Kidney (tissue), 14 donors: ENCODE results near the gene ORAI1. TPM values are rescaled to one million over a fixed set of nuclear protein-coding genes. Genes with fewer than 3 reads are reported as not detected.
"Not testable (repeated sequence)": the region's sequence is repeated elsewhere in the genome, so short reads cannot be mapped to it uniquely, and the experiment has no call there.

ENCODE experiments used
- DNase-seq, 5 donors: peaks; one replicate each; pipeline ENCODE4 v3.0.0-alpha.2; 2013 to 2020
- FAIRE-seq: peaks from 2 replicates; lab custom pipeline; 2012; peaks lifted over from hg19 to GRCh38; lab: Jason Lieb, UNC
- H3K27ac ChIP-seq, 2 donors: one replicate each; pipeline ENCODE4 v1.7.0; 2013; ENCODE audit warnings: low read depth in 2 of 2, low read length in 2 of 2, inconsistent platforms in 1 of 2
- H3K27me3 ChIP-seq: one replicate; pipeline ENCODE4 v1.7.1; 2013; ENCODE audit warnings: low read length, inconsistent platforms; ENCODE audit not compliant: control insufficient read depth, insufficient read depth
- H3K36me3 ChIP-seq, 3 donors: one replicate each; pipeline versions ENCODE4 v1.7.0 to v1.7.1; 2013; ENCODE audit warnings: low read length in 3 of 3, control low read depth in 1 of 3, inconsistent platforms in 1 of 3; ENCODE audit not compliant: insufficient read depth in 3 of 3, control insufficient read depth in 2 of 3
- H3K4me1 ChIP-seq, 3 donors: one replicate each; pipeline versions ENCODE4 v1.7.0 to v1.7.1; 2013; ENCODE audit warnings: low read length in 3 of 3, inconsistent platforms in 1 of 3, low read depth in 1 of 3; ENCODE audit not compliant: control insufficient read depth in 2 of 3, insufficient read depth in 2 of 3
- H3K4me3 ChIP-seq, 3 donors: one replicate each; pipeline versions ENCODE4 v1.7.0 to v1.8.1; 2013; ENCODE audit warnings: low read length in 3 of 3, control low read depth in 1 of 3, inconsistent platforms in 1 of 3
- H3K9ac ChIP-seq, 3 donors: one replicate each; pipeline versions ENCODE4 v1.7.0 to v1.7.1; 2013; ENCODE audit warnings: low read length in 3 of 3, control low read depth in 1 of 3, inconsistent platforms in 1 of 3
- H3K9me3 ChIP-seq, 3 donors: one replicate each; pipeline versions ENCODE4 v1.7.0 to v1.7.1; 2013; ENCODE audit warnings: low read length in 3 of 3, control low read depth in 1 of 3, inconsistent platforms in 1 of 3; ENCODE audit not compliant: control insufficient read depth in 2 of 3, insufficient read depth in 1 of 3
- CTCF ChIP-seq: IDR thresholded peaks from 3 replicates; pipeline ENCODE4 v1.5.1; 2012; ENCODE audit warnings: mild to moderate bottlenecking, moderate library complexity, borderline replicate concordance; ENCODE audit not compliant: insufficient read depth; ENCODE audit errors: extremely low read depth
- intact Hi-C: fragments of 100-400 bp; cut with DNase I; formaldehyde crosslinking; loops from one replicate; pipeline ENCODE4 v1.11.1; 2022
- polyA plus RNA-seq: library from polyadenylated mRNA; stranded (reverse); fragments of 350-450 nt; fragmentation: Illumina TruSeq; extraction: RNeasy Lipid Tissue Mini Kit (QIAGEN cat#74804); gene quantifications from one replicate; pipeline ENCODE4 v1.2.3, GENCODE V29; 2014; ENCODE audit warnings: low read depth, low replicate concordance; ENCODE audit not compliant: insufficient read depth
- total RNA-seq: library from RNA; stranded (reverse); fragmentation: NEBNext Ultra II Directional; extraction: Animal tissue kit (Norgen Biotek cat#: 25700); gene quantifications from one replicate; pipeline ENCODE4 v1.2.1, GENCODE V29; 2021
- donor health status: control.
- donor health status: control.
- donor health status: control.
- donor health status: control.
- donor health status: control.
- donor health status: DM: yes; HTN: yes; CAD: no.
- donor health status: Normal renal cell carcinoma (clear cell type).

Gene ORAI1
- total and polyA plus RNA-seq, 2 donors from 2014 or later = 16.5 to 18.2 TPM

GRCh38 chr12:121656122-121656521 is 29.8 kb downstream of the ORAI1 start:
- Histone ChIP-seq H3K36me3 (no peaks in the 10 kb centered on the region), H3K9me3 (no peaks in the 10 kb centered on the region), H3K9ac (no peak overlapping the region), H3K27me3 (no peaks in the 10 kb centered on the region), H3K27ac (no peak overlapping the region), H3K4me1 (no peaks in the 10 kb centered on the region), H3K4me3 (no peak overlapping the region)
- DNase-seq = no peak
- no peak for FAIRE-seq
- intact Hi-C loops = no loop called here
- no peak for TF ChIP-seq CTCF

GRCh38 chr12:121657305-121658008 is 31.1 kb downstream of the ORAI1 start:
- no peaks in the 10 kb centered on the region for H3K27me3 ChIP-seq
- intact Hi-C loops = no loop called here
- H3K36me3 ChIP-seq = no peaks in the 10 kb centered on the region
- FAIRE-seq (no peak), DNase-seq (no peak)
- H3K4me1 ChIP-seq = no peaks in the 10 kb centered on the region
- H3K27ac ChIP-seq = no peak overlapping the region
- TF ChIP-seq CTCF = no peak
- no peaks in the 10 kb centered on the region for H3K9me3 ChIP-seq
- H3K4me3 ChIP-seq = no peak overlapping the region
- H3K9ac ChIP-seq = no peak overlapping the region

- H3K4me3 ChIP-seq, H3K36me3 ChIP-seq, H3K9ac ChIP-seq, H3K9me3 ChIP-seq, intact Hi-C loops, DNase-seq, FAIRE-seq, H3K27me3 ChIP-seq, H3K27ac ChIP-seq, H3K4me1 ChIP-seq: not testable (repeated sequence)
These were observed 35.2 kb downstream of the ORAI1 start for GRCh38 chr12:121661353-121662105.

- Histone ChIP-seq H3K36me3 (no peaks in the 10 kb centered on the region), H3K27ac (no peak overlapping the region), H3K9ac (no peak overlapping the region), H3K4me3 (no peak overlapping the region), H3K27me3 (no peaks in the 10 kb centered on the region), H3K9me3 (no peaks in the 10 kb centered on the region), H3K4me1 (no peaks in the 10 kb centered on the region)
- TF ChIP-seq CTCF = no peak
- no peak for FAIRE-seq
- DNase-seq = no peak
- intact Hi-C loops = no loop called here
These were observed 37.2 kb downstream of the ORAI1 start for GRCh38 chr12:121663610-121663929.

GRCh38 chr12:121666829-121667228 is 40.5 kb downstream of the ORAI1 start:
- DNase-seq, H3K9ac ChIP-seq, H3K36me3 ChIP-seq, H3K4me1 ChIP-seq, FAIRE-seq, H3K4me3 ChIP-seq, H3K27me3 ChIP-seq, H3K27ac ChIP-seq, intact Hi-C loops, H3K9me3 ChIP-seq: not testable (repeated sequence)
